Retinal pigment epithelial cell (primary cell): ENCODE measurements around the gene TFAP2B.

Source experiments
- DNase-seq: peaks from one replicate; pipeline ENCODE4 v3.0.0-alpha.2; 2010; ENCODE audit warnings: low read depth
- H3K4me3 ChIP-seq: 2 replicates; pipeline ENCODE4 v1.5.1; 2011; ENCODE audit warnings: mild to moderate bottlenecking, low read length, control low read depth, moderate library complexity
- TF ChIP-seq, protein P1 (sequence below): conservative IDR thresholded peaks from 2 replicates; pipeline ENCODE4 v1.5.1; 2011; ENCODE audit warnings: low read depth, low read length, control low read depth, inconsistent platforms

TFAP2B gene

DNA sequence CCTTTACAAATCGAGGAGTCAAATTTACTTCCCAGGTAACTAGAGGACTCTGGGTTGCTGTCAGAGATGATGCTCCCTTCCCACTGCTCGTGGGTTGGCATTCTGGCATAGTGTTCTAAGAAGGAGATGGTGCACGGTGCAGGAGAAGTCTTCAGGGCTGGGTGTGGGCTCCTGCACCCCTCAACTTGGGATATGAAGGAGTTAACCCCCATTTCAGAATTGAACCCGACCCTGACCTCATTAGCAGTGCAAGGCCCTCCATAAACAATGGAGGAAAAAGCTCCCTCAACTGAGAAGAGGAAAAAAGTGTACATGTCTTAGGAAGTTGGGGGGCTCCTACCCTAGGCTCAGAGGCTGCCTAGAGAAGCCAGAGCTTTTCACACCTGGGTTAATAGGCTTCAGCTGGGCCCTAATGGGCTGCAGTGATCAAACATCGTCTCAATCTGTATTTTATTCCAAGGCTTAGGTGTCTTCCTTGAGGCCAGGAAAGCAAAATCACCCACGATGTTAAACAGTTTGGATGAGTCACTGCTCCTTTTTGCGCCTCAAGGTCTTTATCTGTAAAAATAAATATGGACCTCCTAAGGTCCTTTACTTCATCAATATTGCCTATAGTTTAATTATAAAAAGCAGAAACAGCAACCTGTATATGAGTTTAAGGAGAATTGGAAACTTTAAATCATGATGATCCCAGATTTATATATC lies 29.4 kb downstream of the TFAP2B start:
- no peak overlapping the region for H3K4me3 ChIP-seq
- DNase-seq, result no peak
- TF ChIP-seq, protein P1, sequence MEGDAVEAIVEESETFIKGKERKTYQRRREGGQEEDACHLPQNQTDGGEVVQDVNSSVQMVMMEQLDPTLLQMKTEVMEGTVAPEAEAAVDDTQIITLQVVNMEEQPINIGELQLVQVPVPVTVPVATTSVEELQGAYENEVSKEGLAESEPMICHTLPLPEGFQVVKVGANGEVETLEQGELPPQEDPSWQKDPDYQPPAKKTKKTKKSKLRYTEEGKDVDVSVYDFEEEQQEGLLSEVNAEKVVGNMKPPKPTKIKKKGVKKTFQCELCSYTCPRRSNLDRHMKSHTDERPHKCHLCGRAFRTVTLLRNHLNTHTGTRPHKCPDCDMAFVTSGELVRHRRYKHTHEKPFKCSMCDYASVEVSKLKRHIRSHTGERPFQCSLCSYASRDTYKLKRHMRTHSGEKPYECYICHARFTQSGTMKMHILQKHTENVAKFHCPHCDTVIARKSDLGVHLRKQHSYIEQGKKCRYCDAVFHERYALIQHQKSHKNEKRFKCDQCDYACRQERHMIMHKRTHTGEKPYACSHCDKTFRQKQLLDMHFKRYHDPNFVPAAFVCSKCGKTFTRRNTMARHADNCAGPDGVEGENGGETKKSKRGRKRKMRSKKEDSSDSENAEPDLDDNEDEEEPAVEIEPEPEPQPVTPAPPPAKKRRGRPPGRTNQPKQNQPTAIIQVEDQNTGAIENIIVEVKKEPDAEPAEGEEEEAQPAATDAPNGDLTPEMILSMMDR, result no peak

DNA sequence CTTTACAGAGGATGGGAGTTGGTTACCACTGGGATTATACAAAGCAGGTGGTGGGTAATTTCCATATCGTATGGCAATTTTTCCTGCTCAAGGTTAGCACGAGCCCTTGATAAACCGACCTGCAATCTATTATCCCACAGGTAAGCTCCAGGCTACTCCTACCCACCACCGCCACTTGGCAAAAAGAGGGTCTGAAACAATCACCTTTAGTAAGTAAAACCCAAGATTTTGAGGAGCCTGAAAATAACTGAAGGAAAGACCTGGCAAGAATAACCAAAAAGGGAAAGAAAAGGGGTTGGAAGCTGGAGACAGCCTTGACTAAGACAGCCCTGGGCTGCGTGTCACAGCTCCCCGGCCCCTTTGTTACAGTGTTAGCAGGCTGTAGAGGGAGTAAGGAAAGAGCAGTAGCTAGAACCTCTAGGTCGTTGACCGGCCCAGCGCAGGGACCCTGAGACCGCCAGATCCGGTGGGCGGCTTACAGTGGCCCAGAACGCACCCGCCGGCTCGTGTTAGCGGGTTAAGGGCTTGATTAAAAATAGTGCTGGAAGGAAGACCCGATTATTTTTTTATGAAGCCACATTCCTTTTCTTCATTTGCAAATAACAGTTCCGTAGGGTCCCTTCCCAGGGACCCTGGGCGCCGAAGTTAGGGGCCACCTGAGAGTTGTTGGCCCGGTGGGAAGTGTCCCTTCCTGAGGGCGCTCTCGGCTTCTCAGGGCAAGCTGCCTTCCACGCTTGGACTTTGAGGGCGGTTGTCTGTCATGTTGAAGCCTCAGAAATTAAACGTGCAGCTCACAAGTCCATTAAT lies 30.5 kb downstream of the TFAP2B start:
- DNase-seq, result no peak
- TF ChIP-seq, protein P1, result no peak
- H3K4me3 ChIP-seq, result no peak overlapping the region

DNA sequence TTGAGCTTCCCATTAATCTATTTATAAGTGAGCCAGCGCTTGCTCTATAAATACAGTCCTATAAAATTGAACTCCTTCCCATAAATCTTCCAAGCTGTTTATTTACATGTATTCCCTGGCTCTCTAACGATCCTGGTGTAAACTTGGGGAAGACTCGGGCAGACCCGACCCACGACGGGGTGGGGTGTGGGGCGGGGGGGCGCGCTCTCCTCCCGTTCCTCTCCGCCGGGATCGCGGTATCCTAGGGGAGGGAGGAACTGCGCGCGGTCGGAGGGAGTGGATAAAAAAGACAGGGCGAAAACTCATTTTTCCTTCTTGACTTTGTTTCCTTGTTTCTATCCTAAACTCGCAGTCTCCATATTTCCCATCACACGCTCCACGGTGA lies 31.1 kb downstream of the TFAP2B start:
- TF ChIP-seq, protein P1, result no peak
- peak overlapping the region; percentile 19 for H3K4me3 ChIP-seq
- DNase-seq, result no peak

DNA sequence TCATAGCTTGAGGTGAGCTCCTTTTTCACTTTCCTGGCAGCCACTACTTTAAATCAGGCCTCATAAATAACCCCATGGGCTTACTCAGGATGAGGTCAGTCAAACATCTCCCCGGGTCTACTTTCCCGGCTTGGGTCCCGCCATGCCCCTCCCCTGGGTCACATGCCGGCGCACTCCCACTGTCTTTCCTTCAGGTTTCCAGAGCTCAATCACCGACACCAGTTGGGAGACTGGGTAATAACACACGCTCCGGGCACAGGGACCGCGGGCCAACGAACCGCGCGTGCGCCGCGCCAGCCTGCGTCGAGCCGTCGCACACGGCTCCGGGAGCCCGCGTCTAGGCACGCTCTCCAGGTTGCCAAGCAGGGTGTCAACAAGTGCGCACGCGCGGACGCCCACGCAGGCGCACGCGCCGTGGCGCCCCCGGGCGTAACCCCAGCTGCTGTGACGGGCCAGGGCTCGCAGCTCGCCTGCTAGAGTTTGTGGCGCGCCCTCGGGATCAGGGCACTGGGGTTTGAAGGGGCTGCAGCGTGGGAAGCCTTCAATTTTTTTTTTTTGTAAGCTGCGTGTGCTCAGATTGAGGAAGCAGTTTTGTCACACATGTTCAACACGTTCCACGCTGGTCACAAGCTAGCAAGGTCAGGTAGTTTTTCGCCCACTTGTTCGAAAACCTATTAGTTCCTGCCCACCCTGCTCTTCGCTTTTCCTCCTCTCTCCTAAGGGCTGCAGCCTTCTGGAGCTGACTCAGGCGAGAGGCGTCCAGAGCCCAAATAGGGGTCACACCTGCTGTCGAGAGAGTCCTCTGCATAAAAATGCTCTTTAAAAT lies 31.8 kb downstream of the TFAP2B start:
- DNase-seq, result no peak
- H3K4me3 ChIP-seq, result peak overlapping the region; percentile 19
- TF ChIP-seq, protein P1, result no peak

DNA sequence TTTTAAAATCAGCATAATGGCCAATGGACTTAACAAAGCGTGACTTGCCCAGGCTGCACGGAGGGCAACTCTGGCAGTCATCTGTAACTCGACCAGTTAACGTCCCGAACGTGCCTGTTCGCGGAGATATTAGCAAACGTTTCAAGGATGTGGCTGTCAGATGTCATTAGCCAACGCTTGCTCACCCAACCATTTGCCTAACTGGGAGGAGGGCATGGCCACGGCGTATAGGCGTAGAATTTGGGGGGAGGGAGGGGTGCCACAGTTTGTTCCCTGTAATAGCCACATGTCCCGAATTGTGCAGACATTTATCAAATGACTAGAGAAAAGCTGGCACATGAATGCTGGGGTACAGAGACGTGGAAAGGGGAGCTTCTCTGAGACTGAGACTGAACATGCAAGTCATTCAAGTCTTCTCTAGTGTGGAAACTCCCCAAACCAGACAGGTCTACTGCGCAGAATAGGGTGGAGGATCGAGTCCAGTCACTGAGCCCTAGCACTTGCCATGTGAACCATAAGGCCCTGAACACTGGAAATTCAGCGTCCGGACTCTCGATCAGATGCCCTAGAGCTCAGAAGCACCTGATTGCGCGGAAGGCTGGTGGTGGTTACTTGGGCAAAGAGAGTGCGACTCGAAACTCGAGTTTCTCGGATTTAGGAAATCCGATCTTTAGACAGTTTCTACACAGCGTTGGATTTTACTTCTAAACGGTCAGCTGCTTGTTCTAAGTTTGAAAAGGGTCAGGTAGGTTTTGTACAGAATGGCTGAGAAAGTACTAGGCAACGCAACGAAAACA lies 32.6 kb downstream of the TFAP2B start:
- TF ChIP-seq, protein P1, result no peak
- no peak overlapping the region for H3K4me3 ChIP-seq
- DNase-seq, result no peak

DNA sequence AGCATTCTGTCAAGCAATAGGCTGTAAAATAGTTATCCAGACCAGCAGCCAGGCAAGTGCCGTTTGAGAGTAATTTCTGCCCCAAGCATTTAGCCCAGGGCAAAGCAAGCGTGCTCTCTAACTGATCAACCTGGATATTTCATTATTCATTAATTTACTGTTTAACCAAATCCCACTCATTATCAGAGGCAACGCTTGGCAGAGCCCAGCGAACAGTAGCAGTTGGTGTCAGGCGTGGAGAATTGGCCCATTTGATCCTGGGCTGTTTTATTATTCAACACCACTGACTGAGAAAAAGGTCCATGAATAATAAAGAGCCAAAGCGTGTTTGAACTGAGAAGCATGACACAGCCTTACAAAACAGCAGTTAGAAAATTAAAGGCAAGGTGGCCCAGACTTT lies 35.3 kb downstream of the TFAP2B start:
- TF ChIP-seq, protein P1, result no peak
- H3K4me3 ChIP-seq, result no peak overlapping the region
- DNase-seq, result no peak
